Inferior parietal cortex (tissue), 1 donor: ENCODE results near the gene ERFE.

ENCODE experiments used
- DNase-seq: peaks from one replicate; pipeline ENCODE4 v3.0.0-alpha.2; 2016; ENCODE audit errors: extremely low spot score

Gene ERFE

GRCh38 chr2:238203973-238204683 is 45.4 kb downstream of the ERFE start:
- DNase-seq, result no peak

GRCh38 chr2:238207006-238207405 is 48.2 kb downstream of the ERFE start:
- DNase-seq, result no peak

- peak; percentile 78 for DNase-seq
Observed at GRCh38 chr2:238216651-238217184, 57.9 kb downstream of the ERFE start.
